Esophagus squamous epithelium (tissue), 5 donors: ENCODE results near the gene RGS14. TPM values are rescaled to one million over a fixed set of nuclear protein-coding genes. Genes with fewer than 3 reads are reported as not detected.

Experiments used
- DNase-seq: peaks from one replicate; lab custom pipeline; 2025; lab: John Stamatoyannopoulos, UW
- H3K27ac ChIP-seq, 4 donors: fragments of 200-600 bp; sonication (generic); one replicate each; pipeline ENCODE4 v1.5.1; 2016 to 2019; ENCODE audit warnings: mild to moderate bottlenecking in 1 of 4
- H3K27me3 ChIP-seq, 4 donors: fragments of 200-600 bp; sonication (generic); 1 replicate in 3 of 4; 2 replicates in 1 of 4; pipeline versions ENCODE4 v1.5.1 to v1.6.0; 2017 to 2021; ENCODE audit warnings: antibody characterized with exemption in 1 of 4
- H3K36me3 ChIP-seq, 3 donors: fragments of 200-600 bp; sonication (generic); one replicate each; pipeline ENCODE4 v1.5.1; 2016 to 2019
- H3K4me1 ChIP-seq, 3 donors: fragments of 200-600 bp; sonication (generic); one replicate each; pipeline ENCODE4 v1.5.1; 2017 to 2019
- H3K4me3 ChIP-seq, 4 donors: fragments of 200-600 bp; sonication (generic); 1 replicate in 3 of 4; 2 replicates in 1 of 4; pipeline ENCODE4 v1.5.1; 2016 to 2019; ENCODE audit warnings: mild to moderate bottlenecking in 2 of 4, moderate library complexity in 1 of 4
- H3K9me3 ChIP-seq, 3 donors: fragments of 200-600 bp; sonication (generic); one replicate each; pipeline ENCODE4 v1.5.1; 2016 to 2019
- POLR2A ChIP-seq, 4 donors: fragments of 450-650 bp; IDR thresholded peaks; one replicate each; pipeline ENCODE4 v1.6.1; 2017; ENCODE audit warnings: antibody characterized with exemption in 4 of 4, mild to moderate bottlenecking in 4 of 4, moderate library complexity in 3 of 4
- WGBS, 2 donors: methylation state at CpG; one replicate each; pipeline ENCODE4 v1.1.5; 2018; 5-methylcytosine and 5-hydroxymethylcytosine counted together
- intact Hi-C: fragments of 100-400 bp; cut with DNase I; formaldehyde crosslinking; loops from one replicate; pipeline ENCODE4 v1.15.0; 2022
- total RNA-seq, 4 donors: library from RNA; depleted of rRNA; stranded (reverse); fragments of >200 nt; gene quantifications; one replicate each; pipeline ENCODE4 v1.1.0, GENCODE V29; 2016
- TF ChIP-seq, protein P1 (sequence below), 6 experiments: fragments of 450-650 bp in 4 of 6; fragments of 200-600 bp in 2 of 6; sonication (generic) in 2 of 6; IDR thresholded peaks; one replicate each; pipeline ENCODE4 v1.5.1; 2016 to 2019; ENCODE audit warnings: antibody characterized with exemption in 6 of 6, mild to moderate bottlenecking in 4 of 6, moderate library complexity in 4 of 6
- donor health status: DM: yes; HTN: yes; CAD: no.

RGS14 gene
- total RNA-seq, 4 donors from 2014 or later, result 32.7 to 37.8 (median 34.8) TPM

DNA sequence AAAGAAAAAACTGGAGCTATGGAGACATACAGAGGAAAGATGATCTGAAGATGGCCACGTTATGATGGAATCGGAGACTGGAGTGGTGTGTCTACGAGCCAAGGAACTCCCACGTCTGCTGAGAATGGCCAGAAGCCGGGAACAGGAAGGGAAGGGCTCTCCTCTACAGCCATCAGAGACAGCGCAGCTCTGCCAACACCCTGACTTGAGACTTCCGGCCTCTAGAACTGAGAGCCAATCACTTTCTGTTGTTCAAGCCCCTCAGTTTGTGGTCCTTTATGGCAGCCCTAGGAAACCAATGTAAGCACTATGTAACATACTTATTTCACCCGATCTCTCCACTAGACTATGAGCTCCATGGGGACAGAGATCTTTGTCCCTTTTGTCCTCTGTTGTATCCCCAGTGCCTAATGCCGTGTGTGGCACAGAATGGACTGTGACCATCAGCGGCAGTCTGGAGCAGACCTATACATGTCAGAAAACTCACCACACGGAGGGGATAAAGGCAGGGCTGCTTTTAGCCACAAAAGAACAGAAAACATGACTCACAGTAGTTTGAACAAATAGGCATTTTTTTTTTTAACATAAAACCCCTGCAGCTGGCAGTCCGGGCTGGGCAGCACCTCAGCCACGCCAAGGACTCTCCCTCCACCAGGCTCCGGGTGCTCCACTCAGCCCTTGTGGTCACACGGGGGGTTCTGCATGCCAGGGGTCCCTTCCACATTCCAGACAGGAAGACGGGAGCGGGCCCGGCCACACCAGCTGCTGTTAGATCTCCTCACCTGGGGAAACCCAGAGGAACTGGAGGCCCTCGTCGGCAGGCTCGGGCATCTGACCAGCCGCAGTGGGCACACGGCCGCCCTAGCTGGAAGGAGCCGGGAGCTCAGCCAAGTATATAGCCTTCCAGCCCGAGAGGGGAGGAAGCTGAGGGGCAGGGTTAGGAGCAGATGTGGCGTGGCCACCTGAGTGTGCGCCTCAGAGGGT is 29.9 kb upstream of the RGS14 start:
- WGBS, 2 donors, result 42 to 74% methylated on average over 20 to 23 of the region's 28 CpGs
- Histone ChIP-seq H3K36me3 (peaks cover 12 to 81% (median 20%) of the 10 kb centered on the region in 3 donors), H3K27ac (peak overlapping the region; percentile 33 to 42 (median 37)), H3K27me3 (no peaks in the 10 kb centered on the region), H3K4me3 (peak overlapping the region in 1 of 4 donors; percentile 6), H3K4me1 (peaks cover 0 to 11% (median 4%) of the 10 kb centered on the region in 3 donors), H3K9me3 (no peaks in the 10 kb centered on the region)
- intact Hi-C loops, result no loop called here
- TF ChIP-seq, protein P1, sequence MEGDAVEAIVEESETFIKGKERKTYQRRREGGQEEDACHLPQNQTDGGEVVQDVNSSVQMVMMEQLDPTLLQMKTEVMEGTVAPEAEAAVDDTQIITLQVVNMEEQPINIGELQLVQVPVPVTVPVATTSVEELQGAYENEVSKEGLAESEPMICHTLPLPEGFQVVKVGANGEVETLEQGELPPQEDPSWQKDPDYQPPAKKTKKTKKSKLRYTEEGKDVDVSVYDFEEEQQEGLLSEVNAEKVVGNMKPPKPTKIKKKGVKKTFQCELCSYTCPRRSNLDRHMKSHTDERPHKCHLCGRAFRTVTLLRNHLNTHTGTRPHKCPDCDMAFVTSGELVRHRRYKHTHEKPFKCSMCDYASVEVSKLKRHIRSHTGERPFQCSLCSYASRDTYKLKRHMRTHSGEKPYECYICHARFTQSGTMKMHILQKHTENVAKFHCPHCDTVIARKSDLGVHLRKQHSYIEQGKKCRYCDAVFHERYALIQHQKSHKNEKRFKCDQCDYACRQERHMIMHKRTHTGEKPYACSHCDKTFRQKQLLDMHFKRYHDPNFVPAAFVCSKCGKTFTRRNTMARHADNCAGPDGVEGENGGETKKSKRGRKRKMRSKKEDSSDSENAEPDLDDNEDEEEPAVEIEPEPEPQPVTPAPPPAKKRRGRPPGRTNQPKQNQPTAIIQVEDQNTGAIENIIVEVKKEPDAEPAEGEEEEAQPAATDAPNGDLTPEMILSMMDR (IDR thresholded peaks at IDR 0.05), result no peak
- no peak for DNase-seq

DNA sequence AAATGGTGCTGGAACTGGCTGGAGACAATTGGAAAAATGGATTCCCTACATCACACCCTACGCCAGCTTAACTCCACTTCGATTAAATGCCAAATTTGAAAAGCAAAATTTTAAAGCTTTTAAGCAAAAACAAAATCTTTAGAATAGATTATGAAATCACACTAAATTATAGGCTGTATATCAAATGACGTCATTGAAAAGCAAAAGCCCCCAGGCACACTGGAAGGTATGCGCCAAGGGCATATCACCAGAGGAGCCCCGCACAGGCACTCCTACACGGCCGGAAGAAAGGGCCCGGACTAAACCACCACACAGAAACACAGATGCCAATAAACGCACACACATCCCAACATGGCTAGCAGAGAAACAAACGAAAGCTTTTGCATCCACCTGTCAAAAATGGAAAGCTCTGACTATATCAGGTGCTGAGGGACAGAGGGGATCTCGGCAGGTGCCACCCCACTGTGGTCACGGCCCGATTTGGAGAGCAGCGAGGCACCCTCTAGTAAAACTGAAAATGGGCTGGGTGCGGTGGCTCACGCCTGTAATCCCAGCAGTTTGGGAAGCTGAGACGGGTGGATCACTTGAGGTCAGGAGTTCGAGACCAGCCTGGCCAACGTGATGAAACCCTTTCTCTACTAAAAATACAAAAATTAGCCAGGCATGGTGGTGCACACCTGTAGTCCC is 29.0 kb upstream of the RGS14 start:
- intact Hi-C loops, result no loop called here
- H3K36me3 ChIP-seq, result peaks cover 15 to 90% (median 29%) of the 10 kb centered on the region in 3 donors
- no peak for TF ChIP-seq POLR2A (IDR thresholded peaks at IDR 0.05)
- TF ChIP-seq, protein P1 (IDR thresholded peaks at IDR 0.05), result no peak
- 83 to 84% methylated on average over 19 of the region's 19 CpGs for WGBS, 2 donors
- no peaks in the 10 kb centered on the region for H3K27me3 ChIP-seq
- no peak for DNase-seq
- peaks cover 0 to 11% (median 4%) of the 10 kb centered on the region in 3 donors for H3K4me1 ChIP-seq
- H3K27ac ChIP-seq, result peak overlapping the region; percentile 33 to 42 (median 37)
- no peak overlapping the region for H3K4me3 ChIP-seq
- no peaks in the 10 kb centered on the region for H3K9me3 ChIP-seq

DNA sequence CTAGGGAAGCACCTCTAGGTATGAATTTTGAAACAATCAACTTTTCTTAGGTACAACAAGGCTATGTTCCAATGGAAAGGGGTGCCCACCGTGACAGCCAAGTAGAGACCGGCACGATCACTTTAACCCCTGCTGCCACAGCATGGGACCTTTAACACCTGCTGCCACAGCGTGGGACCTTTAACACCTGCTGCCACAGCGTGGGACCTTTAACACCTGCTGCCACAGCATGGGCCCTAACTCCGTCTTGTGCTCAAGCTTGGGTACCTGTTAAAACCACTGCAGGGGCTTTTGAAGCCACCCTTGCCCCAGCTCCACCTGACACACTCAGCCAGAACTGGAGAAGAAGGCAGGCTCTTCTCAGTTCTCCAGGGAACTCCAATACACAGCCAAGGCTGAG is 27.8 kb upstream of the RGS14 start:
- no peak for DNase-seq
- Histone ChIP-seq H3K36me3 (peaks cover 20 to 91% (median 41%) of the 10 kb centered on the region in 3 donors), H3K27me3 (no peaks in the 10 kb centered on the region), H3K4me3 (no peak overlapping the region), H3K4me1 (peaks cover 0 to 11% (median 4%) of the 10 kb centered on the region in 3 donors), H3K27ac (no peak overlapping the region), H3K9me3 (no peaks in the 10 kb centered on the region)
- intact Hi-C loops, result no loop called here
- WGBS, 2 donors, result 87 to 95% methylated on average over 3 to 4 of the region's 6 CpGs
- TF ChIP-seq POLR2A (IDR thresholded peaks at IDR 0.05), result no peak
- TF ChIP-seq, protein P1 (IDR thresholded peaks at IDR 0.05), result no peak

DNA sequence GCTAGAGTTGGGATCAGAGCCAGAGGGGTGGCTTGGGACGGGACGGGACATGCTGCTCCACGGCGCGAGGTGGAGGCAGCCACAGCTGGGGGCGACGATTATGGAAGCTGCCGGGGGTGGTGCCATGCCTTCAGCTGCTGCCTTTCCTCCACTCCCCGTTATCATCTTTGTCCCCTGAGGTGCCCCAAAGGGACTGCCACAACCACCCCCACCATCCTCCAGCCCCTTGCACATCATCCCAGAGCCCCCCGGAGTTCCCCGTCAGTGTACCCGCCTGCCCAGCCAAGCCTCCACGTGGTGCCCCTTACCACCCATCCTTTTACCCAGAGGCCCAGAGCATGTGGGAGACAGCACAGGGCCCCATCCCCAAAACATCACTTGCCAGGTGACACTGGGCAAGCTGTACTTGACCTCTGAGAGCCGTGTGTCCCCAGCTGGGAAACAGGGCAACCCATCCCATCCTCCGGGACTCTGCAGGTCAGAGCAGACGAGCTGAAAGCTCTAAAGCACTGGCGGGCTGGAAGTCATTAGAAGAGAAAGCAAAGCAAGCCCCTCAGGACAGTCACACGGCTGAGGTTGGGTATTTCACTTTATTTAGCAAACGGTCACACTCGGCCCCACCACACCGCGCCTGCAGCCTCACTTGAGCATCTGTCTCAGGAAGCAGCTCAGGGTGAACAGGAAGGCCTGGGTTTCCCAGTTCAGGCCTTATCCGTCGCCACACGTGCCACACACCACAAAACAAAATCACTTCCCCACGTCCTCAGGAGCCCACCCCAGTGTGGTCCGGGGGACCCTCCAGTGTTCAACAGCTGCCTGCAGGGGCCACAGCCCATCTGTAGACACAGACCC is 26.5 kb upstream of the RGS14 start:
- no peaks in the 10 kb centered on the region for H3K27me3 ChIP-seq
- H3K4me1 ChIP-seq, result peaks cover 0 to 11% (median 4%) of the 10 kb centered on the region in 3 donors
- H3K36me3 ChIP-seq, result peaks cover 32 to 93% (median 54%) of the 10 kb centered on the region in 3 donors
- WGBS, 2 donors, result 71 to 74% methylated on average over 9 to 12 of the region's 27 CpGs
- H3K4me3 ChIP-seq, result no peak overlapping the region
- intact Hi-C loops, result no loop called here
- DNase-seq, result no peak
- TF ChIP-seq POLR2A (IDR thresholded peaks at IDR 0.05), result no peak
- TF ChIP-seq, protein P1 (IDR thresholded peaks at IDR 0.05), result no peak
- H3K9me3 ChIP-seq, result no peaks in the 10 kb centered on the region
- H3K27ac ChIP-seq, result no peak overlapping the region
